ENCODE data around the gene SLC4A1.

Gene SLC4A1

DNA sequence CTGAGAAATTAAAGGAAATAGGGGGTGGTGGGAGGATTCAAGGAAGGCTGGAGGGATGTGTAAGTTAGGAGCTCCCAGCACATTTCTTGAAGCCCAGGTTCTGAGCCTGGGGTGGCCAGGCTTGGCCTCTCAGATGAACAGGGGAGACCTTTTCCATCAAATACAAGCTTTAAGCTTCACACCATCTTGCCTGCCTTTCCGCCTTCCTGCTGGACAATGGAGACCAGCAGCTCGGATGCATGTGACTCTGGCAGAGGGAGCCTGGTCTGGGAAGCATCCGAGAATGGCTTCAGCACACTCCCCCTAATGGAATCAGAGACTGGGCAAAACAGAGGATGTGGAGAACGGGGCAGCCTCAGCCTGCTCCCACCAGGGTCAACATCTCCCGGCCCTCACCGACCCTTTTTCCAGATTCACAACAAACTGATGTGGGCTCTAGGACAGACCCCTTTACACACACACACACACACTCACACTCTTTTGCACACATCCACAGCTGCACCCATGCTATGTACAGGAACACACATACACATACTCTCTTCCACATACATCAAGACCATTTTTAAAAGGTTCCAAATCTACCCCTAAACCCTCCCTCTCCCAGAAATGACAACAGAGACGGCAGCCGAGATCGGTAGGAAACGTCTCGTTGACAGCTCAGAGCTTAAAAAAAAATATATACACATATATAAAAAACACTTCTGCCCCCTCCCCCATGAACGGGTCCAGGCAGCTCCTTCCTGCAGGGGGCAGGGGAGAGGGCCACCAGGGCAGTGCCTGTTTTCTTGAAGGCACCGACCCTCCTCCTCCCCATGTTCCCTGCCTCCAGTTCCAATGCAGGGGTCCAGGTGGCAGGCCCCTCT is 61.7 kb downstream of the SLC4A1 start:
- DNase-seq (ENCODE audit: low spot score): no peak

DNA sequence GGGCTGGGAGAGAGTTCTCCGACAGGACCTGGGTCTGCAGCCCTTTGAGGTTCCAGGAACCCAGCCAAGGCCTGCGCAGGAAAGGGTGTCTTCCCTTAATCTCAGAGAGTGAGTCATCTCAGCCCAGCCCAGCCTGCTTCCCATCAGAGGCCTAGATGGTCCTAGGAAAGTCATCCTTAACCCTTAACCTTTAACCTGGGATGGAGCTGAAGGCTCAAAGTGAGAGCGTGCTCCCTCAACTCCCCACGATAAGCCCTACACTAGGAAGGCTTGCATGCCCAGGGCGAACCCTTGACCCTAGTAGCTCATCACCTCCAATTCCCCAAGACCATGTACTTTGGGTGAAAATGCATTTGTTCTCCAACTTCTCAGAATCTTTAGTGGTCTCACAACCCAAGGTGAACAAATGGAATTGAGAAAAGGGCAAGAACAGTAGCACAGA is 63.5 kb downstream of the SLC4A1 start:
- no peak for DNase-seq (ENCODE audit: low spot score)

DNA sequence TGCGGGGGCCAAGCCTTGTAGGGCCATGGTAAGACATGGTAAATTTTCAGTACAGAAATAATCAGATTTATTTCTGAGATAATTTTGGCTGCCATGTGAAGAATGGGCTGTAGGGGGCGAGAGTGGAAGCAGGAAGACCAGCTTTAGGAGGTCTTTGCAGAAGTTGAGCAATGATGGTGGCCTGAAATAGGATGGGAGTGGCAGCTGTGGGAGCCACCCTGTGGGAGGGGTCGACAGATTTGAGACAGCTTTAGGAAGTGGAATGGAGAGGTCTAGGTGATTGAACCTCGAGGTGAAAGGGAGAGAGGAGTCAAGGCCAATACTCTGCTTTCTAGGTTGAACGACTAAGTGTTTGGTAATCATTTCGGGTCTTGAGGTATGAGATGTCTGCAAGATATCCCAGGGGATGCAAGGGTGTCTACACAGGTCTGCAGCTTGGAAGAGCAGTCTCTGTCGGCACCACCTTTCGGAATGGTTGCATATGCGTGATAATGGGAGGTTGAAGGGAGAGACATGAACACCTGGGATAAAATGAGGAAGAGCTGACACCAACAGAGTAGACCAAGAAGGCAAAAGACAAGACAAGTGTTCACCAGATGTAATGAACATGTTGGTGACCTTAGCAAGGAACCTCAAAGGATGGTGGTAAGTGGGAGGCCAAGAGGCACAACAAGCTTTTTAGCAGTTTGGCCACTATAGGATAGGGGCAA is 64.0 kb downstream of the SLC4A1 start:
- DNase-seq (ENCODE audit: low spot score): peak; percentile 46

DNA sequence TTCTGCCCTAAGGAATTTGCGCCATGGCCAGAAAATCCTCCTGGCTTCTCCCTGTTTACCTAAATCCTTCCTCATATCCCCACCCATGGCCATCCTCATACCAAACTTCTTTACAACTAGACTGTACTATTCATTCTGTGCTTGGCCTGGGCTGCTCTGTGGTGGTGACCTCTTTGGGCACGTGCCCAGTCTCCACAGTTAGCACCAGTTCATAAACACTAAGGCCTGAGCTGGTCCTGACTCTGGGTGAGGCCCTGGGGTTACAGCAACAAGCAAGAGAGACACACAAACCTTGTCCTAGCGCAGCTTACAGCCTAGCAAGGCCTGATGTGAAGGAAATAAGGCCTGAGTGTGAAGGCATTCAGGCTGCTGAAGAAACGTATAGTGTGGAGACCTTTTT is 65.2 kb downstream of the SLC4A1 start:
- no peak for DNase-seq (ENCODE audit: low spot score)

DNA sequence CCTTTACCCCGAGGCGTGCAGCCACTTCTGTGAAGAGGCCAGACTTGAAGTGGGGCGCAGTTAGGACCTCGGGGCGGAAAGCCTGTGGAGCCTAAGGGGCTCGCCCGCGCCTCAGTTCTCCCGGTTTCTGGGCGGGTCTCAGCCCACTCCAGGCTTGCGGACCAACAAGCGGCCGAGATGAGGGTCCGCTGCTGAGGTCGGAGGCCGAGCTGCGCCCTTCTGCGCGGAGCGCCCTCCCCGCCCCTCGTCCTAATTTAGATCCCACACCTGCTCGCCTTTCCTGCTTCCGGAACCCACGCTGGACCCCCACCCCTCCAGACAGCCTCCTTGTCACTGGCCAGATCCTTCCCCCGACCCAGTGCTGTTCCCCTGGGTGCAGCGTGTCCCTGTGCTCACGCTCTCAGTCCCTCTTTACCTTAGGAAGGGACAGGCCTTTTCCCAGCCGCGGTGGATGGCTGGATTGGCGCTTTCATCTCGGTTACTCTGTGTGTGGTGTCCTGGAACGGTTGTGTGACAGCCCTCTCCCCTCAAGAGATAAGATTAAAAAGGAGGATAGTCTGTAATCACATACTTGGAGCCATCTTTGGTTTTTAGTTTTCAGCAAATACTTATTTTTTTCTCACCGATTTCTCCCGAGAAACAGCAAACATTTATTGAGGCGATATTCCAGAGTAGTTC is 67.3 kb downstream of the SLC4A1 start:
- DNase-seq (ENCODE audit: low spot score): no peak

DNA sequence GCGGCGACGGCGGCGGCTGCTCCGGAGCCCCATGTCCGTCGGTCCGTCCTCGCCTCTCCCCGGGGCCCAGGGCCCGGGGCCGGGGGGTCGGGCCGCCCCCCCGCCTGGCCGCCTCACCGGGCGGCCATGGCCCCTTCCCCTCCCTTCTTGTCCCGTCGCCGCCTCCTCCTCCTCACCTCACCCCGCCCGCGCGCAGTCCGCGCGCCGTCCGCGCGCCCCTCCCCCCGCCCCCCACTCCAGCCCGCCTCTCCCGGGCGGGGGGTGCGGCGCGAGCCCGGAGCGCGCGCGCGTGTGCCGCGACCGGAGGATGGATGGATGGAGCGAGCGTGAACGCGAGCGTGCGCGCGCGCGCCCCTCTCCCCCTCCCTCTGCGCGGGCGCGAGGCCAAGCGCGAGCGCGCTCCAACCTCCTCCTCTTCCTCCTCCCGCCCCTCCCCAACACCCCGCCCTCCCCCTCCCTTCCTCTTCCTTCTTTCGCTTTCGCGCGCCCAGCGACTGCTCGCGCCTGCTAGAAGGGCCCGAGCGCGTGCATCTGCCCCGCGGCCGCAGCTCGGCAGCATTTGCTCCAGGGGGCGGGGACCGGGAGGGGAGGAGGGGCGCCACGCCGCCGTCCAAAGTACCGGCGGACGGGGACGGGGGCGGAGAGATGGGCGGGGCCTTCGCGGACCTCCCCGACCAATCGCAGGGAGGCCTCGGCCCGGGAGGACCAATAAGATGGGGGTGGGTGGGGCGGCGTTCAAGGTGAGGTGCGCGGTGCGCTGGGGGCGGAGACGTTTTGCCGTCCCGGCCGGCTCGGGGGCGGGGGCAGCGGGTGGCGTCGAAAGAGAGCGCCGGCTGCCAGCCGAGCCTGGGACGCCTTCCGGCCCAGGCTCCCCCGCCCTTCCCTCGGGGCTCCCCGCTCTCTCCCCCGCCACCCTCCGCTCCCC is 68.1 kb downstream of the SLC4A1 start, which contains the start of gene ATXN7L3:
ATXN7L3 (minus strand) TSS at position 332 of the 925 bp plus-strand sequence. CDS start 1,814 bp downstream, outside the sequence.
- peak; percentile 100 for DNase-seq (ENCODE audit: low spot score)

DNA sequence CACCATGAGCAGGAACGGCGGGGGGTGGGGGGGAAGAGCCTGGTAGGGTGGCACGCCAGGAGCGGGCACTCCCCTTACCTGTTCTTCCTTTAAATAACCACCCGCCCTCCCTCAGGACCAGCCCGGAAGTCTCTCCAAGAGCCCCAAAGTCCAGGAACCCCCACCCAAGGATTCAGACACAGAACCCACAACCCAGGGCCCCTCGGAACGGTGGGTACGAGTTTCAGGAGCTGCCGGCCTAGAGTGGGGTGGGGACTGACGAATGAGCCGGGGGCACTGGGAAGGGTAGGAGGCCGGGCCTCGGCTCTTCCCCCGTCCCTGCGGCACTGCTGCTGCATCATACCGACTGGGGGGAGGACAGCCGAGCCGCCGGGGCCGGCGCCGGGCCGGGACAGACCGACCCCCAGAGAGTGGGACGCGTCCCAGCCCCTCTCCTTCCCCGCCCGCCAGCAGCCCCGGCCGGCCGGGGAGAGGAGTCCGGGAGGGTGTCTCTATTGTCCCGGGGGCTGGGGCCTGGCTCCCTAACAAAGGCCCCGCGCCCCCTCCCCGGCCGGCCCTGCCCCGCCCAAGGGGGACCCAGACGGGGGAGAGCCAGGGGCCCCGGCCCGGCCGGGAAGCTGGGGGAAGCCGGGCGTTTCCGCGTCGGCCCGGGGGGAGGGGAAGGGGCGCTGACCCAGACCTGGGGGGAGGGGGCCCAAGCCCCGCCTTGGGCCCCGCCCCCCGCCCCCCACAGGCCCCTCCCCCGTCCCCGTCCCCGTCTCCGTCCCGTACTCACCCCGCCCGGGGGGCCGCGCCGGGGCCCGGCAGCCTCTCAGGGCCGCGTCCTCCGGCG is 69.0 kb downstream of the SLC4A1 start:
- DNase-seq (ENCODE audit: low spot score): peak; percentile 63

All from CD4-positive, alpha-beta T cell treated with Interleukin-6 at 100 ng/mL for 8 hours (primary cell).